H1 (cell line): Measurements from ENCODE around the gene RGR. TPM values are rescaled to one million over a fixed set of nuclear protein-coding genes. Genes with fewer than 3 reads are reported as not detected.

Experiments
- BCL11A ChIP-seq, 2 experiments: IDR thresholded peaks; one replicate each; pipeline ENCODE4 v1.6.1; 2011; ENCODE audit warnings: low read depth in 2 of 2, low read length in 2 of 2, mild to moderate bottlenecking in 2 of 2
- HDAC6 ChIP-seq: IDR thresholded peaks from one replicate; pipeline ENCODE4 v1.7.1; 2012; ENCODE audit warnings: low read depth, mild to moderate bottlenecking, inconsistent platforms, low read length, moderate library complexity
- KDM5A ChIP-seq: fragments of 200-600 bp; IDR thresholded peaks from 2 replicates; pipeline ENCODE4 v1.7.1; 2012; ENCODE audit warnings: mild to moderate bottlenecking, low read length, inconsistent platforms, mixed read lengths
- POU5F1 ChIP-seq: IDR thresholded peaks from 2 replicates; pipeline ENCODE4 v1.6.1; 2011; ENCODE audit warnings: low read depth, mild to moderate bottlenecking, low read length, moderate library complexity
- RBBP5 ChIP-seq: IDR thresholded peaks from 2 replicates; pipeline ENCODE4 v1.7.1; 2012; ENCODE audit warnings: low read depth, mild to moderate bottlenecking, inconsistent platforms, low read length, moderate library complexity, borderline replicate concordance
- SP1 ChIP-seq: IDR thresholded peaks from 2 replicates; pipeline ENCODE4 v1.6.1; 2011; ENCODE audit warnings: low read depth, low read length
- polyA plus RNA-seq, 7 experiments: library from polyadenylated mRNA; depleted of rRNA in 3 of 7; stranded (reverse) in 5 of 7; unstranded in 2 of 7; fragments of >200 nt in 5 of 7; fragments of 200-250 nt in 2 of 7; gene quantifications; 1 replicate in 5 of 7; 2 replicates in 1 of 7; 4 replicates in 1 of 7; pipeline versions ENCODE4 v1.2.1 to v1.2.3, GENCODE V29; 2011 to 2013; ENCODE audit warnings: missing spikeins in 2 of 7, mixed read lengths in 2 of 7
- total RNA-seq: library from RNA; stranded (reverse); fragmentation: NEBNext Ultra II Directional; extraction: Animal tissue kit (Norgen Biotek cat#: 25700); gene quantifications from 2 replicates; pipeline ENCODE4 v1.2.1, GENCODE V29; 2021
- TF ChIP-seq, protein P1 (sequence below): fragments of 300-600 bp; sonication (generic); IDR thresholded peaks from 2 replicates; pipeline ENCODE4 v1.7.1; 2012; ENCODE audit warnings: low read length, moderate library complexity, mild to moderate bottlenecking, inconsistent platforms; ENCODE audit not compliant: insufficient replicate concordance

The RGR gene
- total and polyA plus RNA-seq, 2 of the 8 experiments (the other 6 are each of a cell fraction or from before 2014, with no cell fraction given): not detected

DNA sequence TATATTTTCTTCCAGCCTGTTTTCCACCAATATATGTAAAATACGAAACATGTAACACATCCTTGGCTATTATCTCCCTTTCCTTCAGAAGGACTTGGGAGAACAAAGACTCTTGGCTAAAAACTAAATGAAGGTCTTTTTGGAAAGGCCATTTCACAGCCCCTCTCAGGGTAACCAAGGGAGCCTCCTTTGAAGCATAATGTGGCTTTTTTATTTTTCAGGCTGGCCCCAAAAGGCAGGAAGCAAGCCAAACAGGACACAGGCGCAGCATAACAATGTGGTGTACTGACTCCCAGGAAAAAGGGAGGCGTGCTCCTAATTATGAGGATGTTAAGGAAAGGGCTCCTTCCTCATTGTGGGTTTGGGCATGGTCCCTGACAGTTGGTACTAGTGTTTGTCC lies 53.2 kb downstream of the RGR start (continued):
- TF ChIP-seq, protein P1, sequence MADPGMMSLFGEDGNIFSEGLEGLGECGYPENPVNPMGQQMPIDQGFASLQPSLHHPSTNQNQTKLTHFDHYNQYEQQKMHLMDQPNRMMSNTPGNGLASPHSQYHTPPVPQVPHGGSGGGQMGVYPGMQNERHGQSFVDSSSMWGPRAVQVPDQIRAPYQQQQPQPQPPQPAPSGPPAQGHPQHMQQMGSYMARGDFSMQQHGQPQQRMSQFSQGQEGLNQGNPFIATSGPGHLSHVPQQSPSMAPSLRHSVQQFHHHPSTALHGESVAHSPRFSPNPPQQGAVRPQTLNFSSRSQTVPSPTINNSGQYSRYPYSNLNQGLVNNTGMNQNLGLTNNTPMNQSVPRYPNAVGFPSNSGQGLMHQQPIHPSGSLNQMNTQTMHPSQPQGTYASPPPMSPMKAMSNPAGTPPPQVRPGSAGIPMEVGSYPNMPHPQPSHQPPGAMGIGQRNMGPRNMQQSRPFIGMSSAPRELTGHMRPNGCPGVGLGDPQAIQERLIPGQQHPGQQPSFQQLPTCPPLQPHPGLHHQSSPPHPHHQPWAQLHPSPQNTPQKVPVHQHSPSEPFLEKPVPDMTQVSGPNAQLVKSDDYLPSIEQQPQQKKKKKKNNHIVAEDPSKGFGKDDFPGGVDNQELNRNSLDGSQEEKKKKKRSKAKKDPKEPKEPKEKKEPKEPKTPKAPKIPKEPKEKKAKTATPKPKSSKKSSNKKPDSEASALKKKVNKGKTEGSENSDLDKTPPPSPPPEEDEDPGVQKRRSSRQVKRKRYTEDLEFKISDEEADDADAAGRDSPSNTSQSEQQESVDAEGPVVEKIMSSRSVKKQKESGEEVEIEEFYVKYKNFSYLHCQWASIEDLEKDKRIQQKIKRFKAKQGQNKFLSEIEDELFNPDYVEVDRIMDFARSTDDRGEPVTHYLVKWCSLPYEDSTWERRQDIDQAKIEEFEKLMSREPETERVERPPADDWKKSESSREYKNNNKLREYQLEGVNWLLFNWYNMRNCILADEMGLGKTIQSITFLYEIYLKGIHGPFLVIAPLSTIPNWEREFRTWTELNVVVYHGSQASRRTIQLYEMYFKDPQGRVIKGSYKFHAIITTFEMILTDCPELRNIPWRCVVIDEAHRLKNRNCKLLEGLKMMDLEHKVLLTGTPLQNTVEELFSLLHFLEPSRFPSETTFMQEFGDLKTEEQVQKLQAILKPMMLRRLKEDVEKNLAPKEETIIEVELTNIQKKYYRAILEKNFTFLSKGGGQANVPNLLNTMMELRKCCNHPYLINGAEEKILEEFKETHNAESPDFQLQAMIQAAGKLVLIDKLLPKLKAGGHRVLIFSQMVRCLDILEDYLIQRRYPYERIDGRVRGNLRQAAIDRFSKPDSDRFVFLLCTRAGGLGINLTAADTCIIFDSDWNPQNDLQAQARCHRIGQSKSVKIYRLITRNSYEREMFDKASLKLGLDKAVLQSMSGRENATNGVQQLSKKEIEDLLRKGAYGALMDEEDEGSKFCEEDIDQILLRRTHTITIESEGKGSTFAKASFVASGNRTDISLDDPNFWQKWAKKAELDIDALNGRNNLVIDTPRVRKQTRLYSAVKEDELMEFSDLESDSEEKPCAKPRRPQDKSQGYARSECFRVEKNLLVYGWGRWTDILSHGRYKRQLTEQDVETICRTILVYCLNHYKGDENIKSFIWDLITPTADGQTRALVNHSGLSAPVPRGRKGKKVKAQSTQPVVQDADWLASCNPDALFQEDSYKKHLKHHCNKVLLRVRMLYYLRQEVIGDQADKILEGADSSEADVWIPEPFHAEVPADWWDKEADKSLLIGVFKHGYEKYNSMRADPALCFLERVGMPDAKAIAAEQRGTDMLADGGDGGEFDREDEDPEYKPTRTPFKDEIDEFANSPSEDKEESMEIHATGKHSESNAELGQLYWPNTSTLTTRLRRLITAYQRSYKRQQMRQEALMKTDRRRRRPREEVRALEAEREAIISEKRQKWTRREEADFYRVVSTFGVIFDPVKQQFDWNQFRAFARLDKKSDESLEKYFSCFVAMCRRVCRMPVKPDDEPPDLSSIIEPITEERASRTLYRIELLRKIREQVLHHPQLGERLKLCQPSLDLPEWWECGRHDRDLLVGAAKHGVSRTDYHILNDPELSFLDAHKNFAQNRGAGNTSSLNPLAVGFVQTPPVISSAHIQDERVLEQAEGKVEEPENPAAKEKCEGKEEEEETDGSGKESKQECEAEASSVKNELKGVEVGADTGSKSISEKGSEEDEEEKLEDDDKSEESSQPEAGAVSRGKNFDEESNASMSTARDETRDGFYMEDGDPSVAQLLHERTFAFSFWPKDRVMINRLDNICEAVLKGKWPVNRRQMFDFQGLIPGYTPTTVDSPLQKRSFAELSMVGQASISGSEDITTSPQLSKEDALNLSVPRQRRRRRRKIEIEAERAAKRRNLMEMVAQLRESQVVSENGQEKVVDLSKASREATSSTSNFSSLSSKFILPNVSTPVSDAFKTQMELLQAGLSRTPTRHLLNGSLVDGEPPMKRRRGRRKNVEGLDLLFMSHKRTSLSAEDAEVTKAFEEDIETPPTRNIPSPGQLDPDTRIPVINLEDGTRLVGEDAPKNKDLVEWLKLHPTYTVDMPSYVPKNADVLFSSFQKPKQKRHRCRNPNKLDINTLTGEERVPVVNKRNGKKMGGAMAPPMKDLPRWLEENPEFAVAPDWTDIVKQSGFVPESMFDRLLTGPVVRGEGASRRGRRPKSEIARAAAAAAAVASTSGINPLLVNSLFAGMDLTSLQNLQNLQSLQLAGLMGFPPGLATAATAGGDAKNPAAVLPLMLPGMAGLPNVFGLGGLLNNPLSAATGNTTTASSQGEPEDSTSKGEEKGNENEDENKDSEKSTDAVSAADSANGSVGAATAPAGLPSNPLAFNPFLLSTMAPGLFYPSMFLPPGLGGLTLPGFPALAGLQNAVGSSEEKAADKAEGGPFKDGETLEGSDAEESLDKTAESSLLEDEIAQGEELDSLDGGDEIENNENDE: no peak
- TF ChIP-seq RBBP5: no peak
- no peak for TF ChIP-seq KDM5A
- TF ChIP-seq BCL11A (IDR thresholded peaks at IDR 0.05; ENCODE audit: low read depth in 2 of 2, low read length in 2 of 2): no peak
- TF ChIP-seq SP1: no peak
- TF ChIP-seq POU5F1: no peak
- TF ChIP-seq HDAC6: no peak
